KBM-7 (cell line): ENCODE measurements around the gene ATOH8.

Experiments used
- DNase-seq: peaks from one replicate; pipeline ENCODE4 v3.0.0-alpha.2; 2015
- in situ Hi-C: fragments of 300-500 bp; cut with MboI; formaldehyde crosslinking; loops from 2 replicates; pipeline ENCODE4 v1.14.3; 2020; ENCODE audit warnings: low sequenced_read_pairs, low pct_unique_long_range_greater_than_20kb, mixed read lengths

ATOH8 gene

DNA sequence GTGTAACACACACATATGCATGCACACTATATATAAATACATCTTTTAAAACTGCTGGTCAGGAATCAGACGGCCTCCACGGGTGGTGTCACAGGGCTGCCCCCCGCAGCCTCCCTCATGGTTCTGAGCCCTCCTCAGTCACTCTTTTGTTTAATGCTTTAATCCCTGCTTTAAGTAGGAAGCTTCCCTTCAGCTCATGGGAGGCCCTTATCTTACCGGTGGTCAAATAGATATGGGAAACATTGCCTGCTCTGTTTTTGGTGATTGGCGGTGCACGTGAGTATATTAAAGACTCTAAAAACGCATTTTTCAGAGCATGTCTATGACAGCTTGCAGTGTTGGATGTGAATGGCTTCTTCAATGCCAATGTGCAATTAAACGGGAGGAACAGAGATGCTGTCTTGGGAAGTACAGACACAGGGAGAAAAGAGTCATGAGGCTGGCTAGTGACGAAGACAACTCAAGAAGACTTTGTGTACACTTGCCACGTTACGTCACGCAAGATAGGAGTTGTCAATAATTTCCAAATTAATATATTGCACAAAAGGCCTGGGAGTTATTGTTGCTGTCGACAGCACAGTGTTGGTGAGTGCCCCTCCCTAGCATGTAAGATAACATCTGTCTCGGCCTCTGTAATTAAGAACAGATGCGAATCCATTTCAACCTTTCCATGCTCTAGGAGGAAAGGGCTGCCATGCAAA is 36.3 kb upstream of the ATOH8 start:
- DNase-seq, result no peak
- in situ Hi-C loops, result no loop called here

DNA sequence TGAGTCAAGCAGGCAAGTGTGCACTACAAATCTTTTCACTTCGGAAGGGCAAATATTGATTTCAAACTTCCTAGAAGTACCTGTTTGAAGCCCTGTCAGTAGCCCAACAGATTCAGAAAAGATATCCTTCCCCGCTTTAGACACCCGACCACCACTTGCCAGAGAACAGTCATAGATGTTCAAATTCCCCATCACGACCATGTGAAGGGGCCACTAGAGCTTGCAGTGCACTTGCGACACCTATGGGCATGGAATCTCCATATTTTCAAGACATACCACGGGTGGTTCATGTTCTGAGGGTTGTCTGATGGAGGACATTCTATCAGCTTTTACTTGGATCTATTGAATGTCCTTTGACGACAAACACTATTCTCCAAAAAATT is 35.8 kb upstream of the ATOH8 start:
- in situ Hi-C loops, result no loop called here
- peak; percentile 62 for DNase-seq

DNA sequence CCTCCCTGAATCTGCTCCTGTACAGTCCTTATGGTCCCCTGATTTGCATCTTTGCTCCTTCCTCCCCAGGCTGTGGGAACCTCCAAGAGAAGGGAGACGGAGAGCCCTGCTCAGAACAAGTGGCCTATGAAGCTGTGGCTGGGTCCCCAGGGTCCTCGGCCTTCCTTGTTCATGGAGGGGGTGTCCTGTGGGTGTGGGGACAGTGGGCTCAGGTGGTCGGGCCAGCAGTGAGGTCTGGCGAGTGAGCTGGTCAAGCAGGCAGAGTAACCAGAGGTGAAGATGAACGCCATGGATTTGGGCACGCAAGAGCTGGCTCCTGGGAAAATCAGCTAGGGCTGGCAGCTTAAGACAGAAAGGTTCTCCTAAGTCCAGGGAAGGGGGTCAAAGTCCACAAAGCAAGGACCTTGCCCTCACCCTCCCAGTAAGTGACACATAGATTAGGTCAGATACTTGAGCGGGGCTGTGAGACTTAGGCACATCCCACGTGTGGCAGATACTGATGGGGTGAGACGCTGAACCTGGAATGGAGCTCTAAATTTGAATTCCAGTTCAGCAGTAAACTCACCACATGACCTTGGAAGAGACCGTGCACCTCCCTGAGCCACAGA is 34.8 kb upstream of the ATOH8 start:
- in situ Hi-C loops, result no loop called here
- DNase-seq, result no peak

DNA sequence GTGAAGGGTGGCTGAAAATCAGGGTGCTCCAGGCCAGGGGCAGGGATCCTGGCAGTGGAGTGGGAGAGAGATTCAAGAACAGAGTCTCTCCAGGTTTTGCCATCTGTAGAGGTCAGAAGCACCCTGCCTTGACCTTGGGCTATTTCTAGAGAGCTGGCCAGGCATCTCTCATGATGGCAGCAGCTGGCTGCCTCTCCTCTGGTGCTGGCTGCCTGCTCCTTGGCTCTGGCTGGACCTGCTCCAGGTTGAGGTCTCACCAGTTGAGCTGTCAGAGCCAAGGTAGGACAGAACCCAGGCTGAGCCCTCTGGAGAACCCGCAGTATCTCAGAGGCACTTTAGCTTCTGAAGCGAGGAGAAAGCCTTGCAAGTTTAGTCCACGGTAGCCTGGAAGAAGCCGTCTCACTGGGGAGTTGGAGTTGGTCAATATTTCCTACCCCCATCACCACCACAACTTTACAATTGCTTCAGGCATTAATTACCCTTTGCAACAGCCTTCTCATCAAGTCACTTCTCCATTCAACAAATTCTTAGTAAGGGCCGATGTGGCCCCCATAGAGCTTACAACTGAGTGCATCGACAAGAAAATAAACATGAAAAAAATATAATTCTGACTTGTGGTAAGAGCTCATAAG is 34.1 kb upstream of the ATOH8 start:
- DNase-seq, result no peak
- in situ Hi-C loops, result no loop called here

DNA sequence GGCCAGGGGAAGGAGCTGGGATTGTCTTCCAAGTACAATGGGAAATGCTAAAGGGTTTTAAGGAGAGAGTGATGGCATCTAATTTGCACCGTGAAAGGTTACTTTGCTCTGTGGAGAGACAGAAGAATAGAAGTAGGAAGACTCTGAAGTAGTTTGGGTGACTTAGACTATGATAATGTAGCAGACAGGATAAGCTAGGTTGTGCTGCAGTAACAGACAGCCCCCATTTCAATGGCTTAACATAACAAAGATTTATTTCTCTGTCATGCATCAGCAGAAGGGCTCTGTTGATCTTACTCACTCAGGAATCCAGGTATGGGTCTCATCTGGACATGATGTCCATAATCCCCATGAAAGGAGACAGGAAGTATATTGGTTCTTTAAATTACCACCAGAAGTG is 33.3 kb upstream of the ATOH8 start:
- DNase-seq, result no peak
- in situ Hi-C loops, result no loop called here

DNA sequence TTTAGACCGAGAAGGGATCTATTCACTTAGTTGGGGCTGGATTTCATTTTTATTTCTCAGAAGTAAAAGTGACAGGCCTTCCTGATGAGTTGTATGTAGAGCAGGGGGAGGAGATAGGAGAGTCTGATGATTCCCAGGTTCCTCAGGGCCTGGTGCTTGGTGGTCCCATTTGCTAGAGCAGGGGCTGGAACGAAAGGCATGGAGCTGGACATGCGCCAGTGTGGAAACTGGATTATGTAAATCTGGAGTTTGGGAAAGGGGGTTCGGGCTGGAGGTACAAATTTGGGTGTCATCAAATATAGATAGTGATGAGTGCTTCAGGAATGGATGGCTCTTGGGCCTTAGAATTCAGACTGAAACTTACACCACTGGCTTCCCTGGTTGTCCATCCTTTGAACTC is 32.1 kb upstream of the ATOH8 start:
- DNase-seq, result no peak
- in situ Hi-C loops, result no loop called here

DNA sequence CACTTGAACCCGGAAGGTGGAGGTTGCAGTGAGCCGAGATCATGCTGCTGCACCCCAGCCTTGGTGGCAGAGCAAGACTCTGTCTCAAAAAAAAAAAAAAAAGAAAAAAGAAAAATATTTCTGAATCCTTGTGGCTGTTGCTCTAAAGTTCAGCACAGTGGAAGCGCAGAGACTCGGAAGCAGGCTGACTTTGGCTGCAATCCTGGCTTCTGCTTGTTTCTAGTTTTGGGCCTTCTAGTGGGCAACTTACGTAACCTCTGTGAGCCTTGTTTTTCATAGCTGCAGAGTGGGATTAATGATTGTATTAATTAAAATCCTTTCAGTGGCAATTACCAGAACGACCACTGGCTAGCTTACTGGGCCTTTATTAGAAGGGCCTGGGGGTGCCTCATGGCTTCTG is 31.3 kb upstream of the ATOH8 start:
- no peak for DNase-seq
- in situ Hi-C loops, result no loop called here

DNA sequence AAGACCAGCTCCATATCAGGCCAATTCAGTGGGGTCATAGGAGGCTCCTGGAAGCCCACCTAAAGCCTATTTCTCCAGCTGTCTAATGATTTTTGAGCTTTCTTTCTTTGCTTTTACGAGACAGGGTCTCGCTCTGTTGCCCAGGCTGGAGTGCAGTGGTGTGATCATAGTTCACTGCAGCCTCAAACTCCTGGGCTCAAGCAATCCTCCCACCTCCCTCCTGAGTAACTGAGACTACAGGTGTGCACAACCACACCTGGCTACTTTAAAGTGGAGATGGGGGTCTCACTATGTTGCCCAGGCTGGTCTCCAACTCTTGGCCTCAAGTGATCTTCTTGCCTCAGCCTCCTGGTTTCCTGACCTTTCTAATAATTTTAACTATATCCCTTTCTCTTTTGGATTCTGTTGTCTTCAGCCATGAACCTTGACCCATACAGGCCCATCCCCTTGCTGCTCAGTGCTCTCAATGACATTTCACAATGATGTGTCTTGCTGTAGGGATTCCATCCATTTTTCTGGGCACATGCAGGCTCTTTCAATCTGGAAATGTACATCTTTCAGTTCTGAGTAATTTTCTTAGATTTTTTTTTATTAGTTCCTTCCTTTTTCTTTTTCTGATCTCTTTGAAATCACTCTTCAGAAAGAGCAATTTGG is 30.0 kb upstream of the ATOH8 start:
- in situ Hi-C loops, result no loop called here
- no peak for DNase-seq

DNA sequence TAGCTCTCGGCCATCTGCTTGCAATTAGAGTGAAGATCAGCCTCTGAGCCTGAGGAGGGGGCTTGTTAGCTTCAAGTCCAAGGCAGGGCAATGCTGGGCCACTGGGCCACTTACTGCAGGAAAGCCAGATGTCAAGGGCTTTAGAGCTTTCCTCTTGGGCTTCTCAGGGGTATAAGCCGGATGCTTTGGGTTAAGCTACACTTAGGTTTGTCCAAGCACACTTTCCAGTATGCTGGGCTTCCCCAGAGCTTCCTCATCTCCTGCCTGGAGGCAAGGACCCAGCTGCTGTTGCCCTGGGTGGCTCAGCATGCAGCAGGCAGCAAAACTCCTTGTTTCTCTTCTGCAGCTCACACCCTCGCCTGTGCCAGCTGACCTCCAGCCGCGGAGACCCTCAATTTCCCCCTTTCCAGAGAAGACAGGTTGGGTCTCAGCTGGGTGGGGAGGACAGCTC is 29.0 kb upstream of the ATOH8 start:
- in situ Hi-C loops, result no loop called here

DNA sequence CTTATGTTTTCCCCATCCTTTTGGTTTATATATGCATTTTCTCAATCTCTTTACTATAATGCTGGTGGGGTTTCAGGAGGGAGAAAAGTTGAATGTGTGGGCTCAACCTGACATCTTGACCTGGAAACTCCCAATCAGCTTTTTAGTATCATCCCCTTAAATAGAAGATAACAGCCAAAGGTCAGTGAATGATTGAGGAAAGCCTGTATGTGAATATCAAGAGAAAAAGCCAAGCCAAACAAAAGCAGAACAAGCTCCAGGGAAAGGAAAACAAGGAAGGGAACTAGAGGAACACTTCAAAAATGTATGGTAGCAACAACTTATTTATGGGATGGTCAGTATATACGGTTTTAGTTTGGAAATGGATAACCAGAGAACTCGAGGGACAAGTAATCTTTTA is 28.3 kb upstream of the ATOH8 start:
- no peak for DNase-seq
- in situ Hi-C loops, result no loop called here

More for the DNA sequence above, 29.0 kb upstream of the ATOH8 start:
- no peak for DNase-seq

DNA sequence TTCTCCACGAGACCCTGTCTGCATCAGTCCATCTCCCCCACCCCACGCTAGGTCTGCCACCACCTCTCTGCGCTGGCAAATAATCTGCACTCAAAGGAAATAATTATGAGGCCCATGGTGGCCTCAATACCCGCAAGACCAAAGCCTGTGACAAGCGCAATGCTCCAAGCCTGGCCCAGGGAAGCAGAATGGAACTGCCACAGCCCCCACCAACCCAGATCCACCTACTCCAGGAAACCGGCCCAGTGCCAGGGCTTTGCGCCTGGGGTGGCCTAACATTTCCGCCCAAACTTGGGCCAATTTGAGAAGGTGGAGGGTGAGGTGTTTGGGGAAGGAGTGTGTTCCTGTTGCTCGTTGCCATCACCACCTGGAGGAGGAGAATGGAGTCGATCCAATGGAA is 26.0 kb upstream of the ATOH8 start:
- in situ Hi-C loops, result no loop called here

DNA sequence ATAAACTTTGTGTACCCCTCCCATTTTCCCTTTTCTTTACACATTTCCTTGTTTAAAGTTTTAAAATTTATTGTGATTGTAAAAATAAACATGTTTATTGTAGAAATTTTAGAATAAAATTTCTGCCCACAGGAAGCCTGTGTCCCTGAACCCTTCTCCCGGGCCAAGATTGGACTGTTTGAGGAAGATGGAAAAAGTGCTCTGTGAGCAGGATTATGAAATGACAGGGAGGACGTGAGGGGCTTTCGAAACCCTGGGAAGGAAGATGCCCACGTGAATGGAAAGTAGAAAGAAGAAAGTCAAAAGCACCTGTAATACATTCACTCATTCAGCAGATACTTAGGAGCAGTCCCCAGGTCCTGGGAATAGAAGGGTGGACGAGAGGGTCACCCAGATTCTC is 25.4 kb upstream of the ATOH8 start:
- no peak for DNase-seq
- in situ Hi-C loops, result no loop called here

More for the DNA sequence above, 26.0 kb upstream of the ATOH8 start:
- no peak for DNase-seq

DNA sequence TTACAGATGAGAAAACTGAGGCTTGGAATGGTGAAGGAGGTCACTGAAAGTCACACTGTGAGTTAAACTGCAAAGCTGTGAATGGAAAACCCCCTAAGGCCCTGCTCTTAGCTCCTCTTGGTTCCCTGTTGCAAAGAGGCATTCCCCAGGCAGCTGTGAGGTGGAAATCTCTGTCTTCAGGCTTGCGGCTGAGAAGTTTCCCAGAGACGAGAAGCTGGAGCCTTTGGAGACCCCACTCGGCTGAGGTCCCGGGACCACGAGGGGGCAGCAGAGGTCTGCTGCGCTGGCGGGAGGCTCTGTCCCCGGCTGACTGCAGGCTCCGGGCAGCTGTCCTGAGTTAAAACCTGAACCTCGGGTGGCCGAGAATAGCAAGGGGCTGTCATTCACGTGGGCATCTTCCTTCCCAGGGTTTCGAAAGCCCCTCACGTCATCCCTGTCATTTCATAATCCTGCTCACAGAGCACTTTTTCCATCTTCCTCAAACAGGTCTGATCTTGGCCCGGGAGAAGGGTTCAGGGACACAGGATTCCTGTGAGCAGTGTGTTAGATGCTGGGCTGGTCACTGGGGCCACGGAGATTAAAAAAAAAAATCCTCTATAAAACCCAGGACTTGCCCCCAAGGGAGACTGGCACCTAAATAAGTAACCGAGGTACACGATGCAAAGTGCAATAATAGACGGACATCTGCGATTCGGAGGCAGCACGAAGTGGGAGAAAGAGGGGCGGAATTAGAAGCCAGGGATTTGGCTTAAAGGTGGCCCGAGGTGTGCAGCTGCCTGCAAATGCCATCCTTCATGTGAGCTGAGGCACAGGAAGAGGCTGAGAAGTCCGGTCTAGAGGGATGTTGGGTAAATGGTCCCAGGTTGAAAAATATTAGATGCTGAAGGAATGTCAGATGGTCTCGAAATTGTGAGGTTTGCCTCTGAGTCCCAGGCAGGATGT is 24.6 kb upstream of the ATOH8 start:
- in situ Hi-C loops, result no loop called here
- DNase-seq, result peak; percentile 80

DNA sequence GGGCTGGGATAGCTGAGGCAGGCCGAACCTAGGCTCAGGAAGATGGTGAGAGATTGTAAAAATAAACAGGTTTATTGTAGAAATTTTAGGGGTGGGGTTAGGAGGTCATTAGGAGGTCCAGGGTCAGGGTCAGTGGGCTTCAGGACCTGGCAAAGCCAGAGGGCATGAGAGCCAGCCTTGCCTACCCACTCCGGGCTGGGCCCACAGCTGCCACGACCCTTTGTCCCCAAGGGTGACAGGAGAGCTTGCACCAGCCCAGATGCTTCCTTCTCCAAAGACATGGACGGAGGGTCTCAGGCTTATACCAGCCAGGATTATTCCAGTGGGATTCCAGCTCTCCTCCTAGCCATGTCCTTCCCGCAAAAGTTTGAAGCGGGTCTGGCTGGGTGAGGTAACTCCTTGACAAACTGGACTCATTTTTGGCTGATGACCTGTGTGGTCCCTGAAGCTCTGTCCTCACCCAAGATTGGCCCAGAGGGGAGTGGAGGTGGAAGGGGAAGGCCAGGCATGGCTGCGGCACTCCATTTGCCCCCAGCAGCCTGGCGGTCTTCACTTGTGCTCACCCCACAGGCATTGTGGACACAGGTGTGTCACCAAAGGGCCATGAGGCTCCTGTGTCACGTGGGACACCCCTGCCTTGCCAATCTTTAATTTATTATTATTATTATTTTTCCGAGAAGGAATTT is 23.8 kb upstream of the ATOH8 start:
- in situ Hi-C loops, result loop anchor here (10.0 kb wide), 1 partner anchor 85 kb away; no protein-coding TSS in a partner anchor

DNA sequence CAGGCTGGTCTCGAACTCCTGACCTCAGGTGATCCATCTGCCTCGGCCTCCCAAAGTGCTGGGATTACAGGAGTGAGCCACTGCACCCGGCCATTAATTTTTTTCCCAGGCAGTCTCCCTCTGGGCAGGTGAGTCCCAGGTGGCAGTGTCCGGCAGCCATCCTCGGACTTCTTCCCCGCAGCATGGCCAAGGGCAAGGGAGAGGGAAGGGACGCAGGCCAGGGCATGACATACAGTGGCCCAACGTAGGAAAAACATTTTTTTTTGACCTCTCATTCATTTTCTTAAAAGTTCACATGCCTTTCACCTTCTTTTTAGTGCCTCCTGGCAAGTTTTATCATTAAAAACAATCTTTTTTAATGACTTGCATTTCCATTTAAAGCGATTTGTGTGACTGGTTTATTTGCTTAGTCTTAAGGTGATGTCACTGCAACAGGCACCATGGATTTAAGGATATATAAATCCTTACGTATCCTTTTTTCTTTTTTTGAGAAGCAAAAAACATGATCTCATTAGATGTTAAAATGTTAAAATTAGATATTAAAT is 23.0 kb upstream of the ATOH8 start:
- DNase-seq, result no peak
- in situ Hi-C loops, result loop anchor here (10.0 kb wide), 1 partner anchor 84 kb away; no protein-coding TSS in a partner anchor

More for the DNA sequence above, 23.8 kb upstream of the ATOH8 start:
- no peak for DNase-seq

DNA sequence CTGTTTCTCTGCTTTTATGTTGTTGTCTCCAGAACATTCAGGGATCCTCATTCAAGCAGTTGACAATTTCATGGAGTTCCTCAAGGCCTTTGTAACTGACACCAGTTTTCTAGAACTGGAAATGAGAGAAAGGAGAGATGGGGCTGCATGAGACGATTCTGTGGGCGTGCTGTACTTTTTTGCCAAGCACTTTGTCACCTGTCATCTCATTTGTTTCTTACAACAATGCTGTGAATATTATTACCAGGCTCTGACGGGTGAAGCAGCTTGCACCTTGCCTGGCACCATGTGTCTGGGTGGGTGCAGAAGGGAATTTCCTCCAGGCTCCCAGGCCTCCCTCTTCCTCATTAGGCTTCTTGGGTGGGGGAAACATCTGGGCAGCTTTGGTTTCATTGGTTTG is 22.2 kb upstream of the ATOH8 start:
- DNase-seq, result no peak
- in situ Hi-C loops, result loop anchor here (10.0 kb wide), 1 partner anchor 83 kb away; no protein-coding TSS in a partner anchor

DNA sequence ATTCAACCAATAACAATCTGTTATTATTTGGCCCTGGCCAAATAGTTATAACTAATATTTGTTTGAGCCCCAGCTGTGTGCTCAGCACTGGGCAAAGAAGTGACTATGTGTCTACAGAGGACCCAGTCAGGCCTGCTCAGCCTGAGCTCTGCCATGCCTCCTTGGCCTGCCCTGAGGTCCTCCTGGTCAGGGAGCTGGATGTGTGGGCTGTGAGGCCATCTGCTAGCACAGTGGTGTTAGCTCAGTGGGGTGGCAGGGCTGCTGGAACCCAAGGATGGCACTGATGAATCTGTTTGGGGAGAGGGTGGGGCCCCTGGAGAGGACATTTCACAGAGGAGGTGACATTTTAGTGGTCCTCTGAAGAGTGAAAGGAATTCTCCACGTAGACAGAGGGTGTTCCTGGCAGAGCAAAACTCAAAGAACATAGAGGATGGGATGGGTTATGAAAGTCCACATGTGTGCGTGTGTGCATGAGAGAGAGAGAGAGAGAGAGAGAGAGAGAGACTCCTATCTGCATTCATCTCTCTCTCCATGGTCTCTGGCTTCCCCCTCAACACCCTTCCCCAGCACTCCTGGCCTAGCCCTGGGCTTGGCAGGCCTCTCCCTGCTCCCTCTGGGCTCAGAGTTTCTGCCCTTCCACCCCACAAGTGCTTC is 21.2 kb upstream of the ATOH8 start:
- DNase-seq, result no peak
- in situ Hi-C loops, result loop anchor here (10.0 kb wide), 1 partner anchor 82 kb away; no protein-coding TSS in a partner anchor
